Activated CD8-positive, alpha-beta memory T cell treated with anti-CD3 and anti-CD28 coated beads for 48 hours (primary cell): ENCODE data around the gene VSTM2A.

Source experiments
- DNase-seq, 3 experiments: peaks; one replicate each; pipeline ENCODE4 v3.0.0-alpha.2; 2020; ENCODE audit warnings: low read depth in 2 of 3, low spot score in 2 of 3

VSTM2A gene

GRCh38 chr7:54596747-54597146 is 54.6 kb downstream of the VSTM2A start:
- no peak for DNase-seq

- no peak for DNase-seq
Observed at GRCh38 chr7:54615537-54615936, 73.4 kb downstream of the VSTM2A start.
